ENCODE results near the gene PARD3.

The PARD3 gene

GRCh38 chr10:34153663-34154382 is 661.3 kb downstream of the PARD3 start:
- no peak for TF ChIP-seq CTCF (IDR thresholded peaks at IDR 0.05; ENCODE audit: insufficient read depth, low read length, missing control alignments)
- CTCF ChIA-PET: no interaction called here
- no peak for DNase-seq (ENCODE audit: low read depth, low spot score)
- POLR2A ChIA-PET: no interaction called here
- no peak overlapping the region for H3K4me3 ChIP-seq (ENCODE audit: low read depth, low read length)

- no peak for DNase-seq (ENCODE audit: low read depth, low spot score)
- CTCF ChIA-PET: no interaction called here
- POLR2A ChIA-PET: no interaction called here
- no peak for TF ChIP-seq CTCF (IDR thresholded peaks at IDR 0.05; ENCODE audit: insufficient read depth, low read length, missing control alignments)
- H3K4me3 ChIP-seq (ENCODE audit: low read depth, low read length): no peak overlapping the region
Observed at GRCh38 chr10:34152434-34152833, 662.7 kb downstream of the PARD3 start.

GRCh38 chr10:34151931-34152330 is 663.2 kb downstream of the PARD3 start:
- DNase-seq (ENCODE audit: low read depth, low spot score): no peak
- ChIA-PET POLR2A (no interaction called here), CTCF (no interaction called here)
- H3K4me3 ChIP-seq (ENCODE audit: low read depth, low read length): no peak overlapping the region
- no peak for TF ChIP-seq CTCF (IDR thresholded peaks at IDR 0.05; ENCODE audit: insufficient read depth, low read length, missing control alignments)

- CTCF ChIA-PET: no interaction called here
- TF ChIP-seq CTCF (IDR thresholded peaks at IDR 0.05; ENCODE audit: insufficient read depth, low read length, missing control alignments): no peak
- H3K4me3 ChIP-seq (ENCODE audit: low read depth, low read length): no peak overlapping the region
- POLR2A ChIA-PET: no interaction called here
- no peak for DNase-seq (ENCODE audit: low read depth, low spot score)
Observed at GRCh38 chr10:34151481-34151880, 663.6 kb downstream of the PARD3 start.

GRCh38 chr10:34150103-34150502 is 665.0 kb downstream of the PARD3 start:
- POLR2A ChIA-PET: no interaction called here
- DNase-seq (ENCODE audit: low read depth, low spot score): no peak
- no peak overlapping the region for H3K4me3 ChIP-seq (ENCODE audit: low read depth, low read length)
- CTCF ChIA-PET: interaction anchor here (0.9 kb wide), 1 partner anchor 23 kb away, joined by 3 read pairs; no protein-coding TSS in a partner anchor
- no peak for TF ChIP-seq CTCF (IDR thresholded peaks at IDR 0.05; ENCODE audit: insufficient read depth, low read length, missing control alignments)

GRCh38 chr10:34148305-34148657 is 666.8 kb downstream of the PARD3 start:
- DNase-seq (ENCODE audit: low read depth, low spot score): no peak
- TF ChIP-seq CTCF (IDR thresholded peaks at IDR 0.05; ENCODE audit: insufficient read depth, low read length, missing control alignments): no peak
- H3K4me3 ChIP-seq (ENCODE audit: low read depth, low read length): no peak overlapping the region
- ChIA-PET POLR2A (no interaction called here), CTCF (no interaction called here)

Measured in AG04449 (cell line).